GM12878 (cell line): Measurements from ENCODE around the gene ACADVL. TPM values are rescaled to one million over a fixed set of nuclear protein-coding genes. Genes with fewer than 3 reads are reported as not detected.

ENCODE experiments used
- ATAC-seq: fragments of 200-7000 bp; cut with Tn5 transposase; 3 replicates; pipeline ENCODE4 v1.9.1; 2020; ENCODE audit warnings: mild to moderate bottlenecking, moderate library complexity
- BruUV-seq: library from RNA; stranded (reverse); fragments of 400-500 nt; replicated peaks from 2 replicates; lab custom pipeline; 2021; lab: Mats Ljungman, UMichigan
- CTCF ChIA-PET: fragments of 300-600 bp; sonication (Branson Sonifier 250); formaldehyde crosslinking; extraction: SDS; loops from one replicate; lab custom pipeline; 2021; ENCODE audit warnings: inconsistent platforms; lab: Yijun Ruan, JAX
- POLR2A ChIA-PET: fragments of 350-600 bp; formaldehyde crosslinking; extraction: SDS; loops from one replicate; lab custom pipeline; 2021; ENCODE audit warnings: inconsistent platforms; lab: Charles Lee
- RAD21 ChIA-PET: fragments of 300-600 bp; sonication (Branson Sonifier 250); formaldehyde crosslinking; loops from one replicate; lab custom pipeline; 2023; ENCODE audit warnings: antibody characterized with exemption; ENCODE audit not compliant: unreplicated experiment; lab: Charles Lee
- SMC1A ChIA-PET: fragments of 300-600 bp; sonication (Branson Sonifier 250); formaldehyde crosslinking; loops from one replicate; lab custom pipeline; 2023; ENCODE audit not compliant: unreplicated experiment, uncharacterized antibody; lab: Charles Lee
- DNase-seq: peaks from one replicate; pipeline ENCODE4 v3.0.0-alpha.2; 2011; ENCODE audit warnings: low read depth, low spot score
- FAIRE-seq: peaks from 3 replicates; lab custom pipeline; 2011; peaks lifted over from hg19 to GRCh38; lab: Jason Lieb, UNC
- H2AFZ ChIP-seq: 2 replicates; pipeline ENCODE4 v1.6.0; 2011; ENCODE audit warnings: low read depth, low read length, control low read depth; ENCODE audit not compliant: control insufficient read depth
- H3K27ac ChIP-seq: 2 replicates; pipeline ENCODE4 v1.5.1; 2011; ENCODE audit warnings: control low read depth; ENCODE audit not compliant: control insufficient read depth, insufficient read depth
- H3K27me3 ChIP-seq, 2 experiments: replicated peaks in 1 of 2; 2 replicates each; pipeline versions ENCODE4 v1.6.0 to v1.6.1; 2011; ENCODE audit warnings: low read length in 1 of 2; ENCODE audit not compliant: control insufficient read depth in 2 of 2, insufficient read depth in 2 of 2
- H3K36me3 ChIP-seq, 2 experiments: 2 replicates each; pipeline ENCODE4 v1.5.1; 2011; ENCODE audit warnings: low read length in 1 of 2; ENCODE audit not compliant: control insufficient read depth in 2 of 2, insufficient read depth in 2 of 2
- H3K4me1 ChIP-seq: 2 replicates; pipeline ENCODE4 v1.6.1; 2011; ENCODE audit warnings: mild to moderate bottlenecking, low read length, moderate library complexity, mixed read lengths; ENCODE audit not compliant: control insufficient read depth, insufficient read depth
- H3K4me2 ChIP-seq: 2 replicates; pipeline ENCODE4 v1.6.0; 2011; ENCODE audit warnings: control low read depth; ENCODE audit not compliant: control insufficient read depth, insufficient read depth
- H3K4me3 ChIP-seq: fragments of 200-600 bp; sonication (generic); 2 replicates; pipeline ENCODE4 v1.5.1; 2016
- H3K79me2 ChIP-seq: 2 replicates; pipeline ENCODE4 v1.6.0; 2011; ENCODE audit warnings: low read length; ENCODE audit not compliant: control insufficient read depth, insufficient read depth
- H3K9ac ChIP-seq: 2 replicates; pipeline ENCODE4 v1.8.0; 2011; ENCODE audit warnings: low read length, control low read depth, mixed read lengths; ENCODE audit not compliant: control insufficient read depth, insufficient read depth
- H3K9me3 ChIP-seq: replicated peaks from 3 replicates; pipeline ENCODE4 v1.5.1; 2011; ENCODE audit warnings: mild to moderate bottlenecking, low read length; ENCODE audit not compliant: control insufficient read depth, insufficient read depth
- H4K20me1 ChIP-seq: 2 replicates; pipeline ENCODE4 v1.6.0; 2011; ENCODE audit not compliant: control insufficient read depth, insufficient read depth
- DPF2 ChIP-seq: fragments of 450-650 bp; IDR thresholded peaks from 2 replicates; pipeline ENCODE4 v1.6.1; 2017; ENCODE audit warnings: mild to moderate bottlenecking
- EZH2 ChIP-seq: IDR thresholded peaks from 2 replicates; pipeline ENCODE4 v1.6.1; 2012; ENCODE audit warnings: low read depth, mild to moderate bottlenecking, control low read depth, inconsistent platforms, low read length, borderline replicate concordance; ENCODE audit not compliant: control insufficient read depth
- IKZF1 ChIP-seq: fragments of 450-650 bp; conservative IDR thresholded peaks from 2 replicates; pipeline ENCODE4 v1.6.1; 2017; ENCODE audit warnings: antibody characterized with exemption, mild to moderate bottlenecking
- LARP7 ChIP-seq: fragments of 450-650 bp; IDR thresholded peaks from 2 replicates; pipeline ENCODE4 v1.6.1; 2017; ENCODE audit warnings: mild to moderate bottlenecking
- NR2C2 ChIP-seq: IDR thresholded peaks from 2 replicates; pipeline ENCODE4 v1.6.1; 2011; ENCODE audit warnings: borderline replicate concordance, low read depth; ENCODE audit not compliant: control insufficient read depth, insufficient read length
- POLR2A ChIP-seq: IDR thresholded peaks from 2 replicates; pipeline ENCODE4 v1.6.1; 2011; ENCODE audit warnings: low read depth, mild to moderate bottlenecking, low read length
- RCOR1 ChIP-seq: conservative IDR thresholded peaks from 2 replicates; pipeline ENCODE4 v1.6.1; 2012; ENCODE audit warnings: low read depth, low read length, improper control_type of control experiment
- RUNX3 ChIP-seq: IDR thresholded peaks from 2 replicates; pipeline ENCODE4 v1.6.1; 2012; ENCODE audit warnings: low read length, inconsistent platforms
- SMARCA5 ChIP-seq: fragments of 450-650 bp; IDR thresholded peaks from 2 replicates; pipeline ENCODE4 v1.6.1; 2017; ENCODE audit warnings: mild to moderate bottlenecking
- SMC3 ChIP-seq: IDR thresholded peaks from 2 replicates; pipeline ENCODE4 v1.6.1; 2011; ENCODE audit warnings: low read length, improper control_type of control experiment, borderline replicate concordance
- SUZ12 ChIP-seq: fragments of 200-600 bp; sonication (generic); IDR thresholded peaks from one replicate; pipeline ENCODE4 v1.6.1; 2018; ENCODE audit warnings: antibody characterized with exemption, mild to moderate bottlenecking; ENCODE audit not compliant: unreplicated experiment
- TCF12 ChIP-seq: IDR thresholded peaks from 2 replicates; pipeline ENCODE4 v1.6.1; 2011; ENCODE audit warnings: low read depth, mild to moderate bottlenecking, low read length
- WGBS: methylation state at CpG from one replicate; pipeline ENCODE4 v1.1.6; 2016; ENCODE audit warnings: low lambda C conversion rate; ENCODE audit not compliant: insufficient replicate concordance, insufficient coverage; ENCODE audit errors: missing lambda C conversion rate; 5-methylcytosine and 5-hydroxymethylcytosine counted together
- in situ Hi-C: fragments of 300-500 bp; cut with MboI; formaldehyde crosslinking; loops from 9 replicates; pipeline ENCODE4 v1.14.3; 2018; ENCODE audit warnings: mixed read lengths
- intact Hi-C: fragments of 100-400 bp; cut with micrococcal nuclease; formaldehyde crosslinking; loops from one replicate; pipeline ENCODE4 v1.14.2; 2022; ENCODE audit not compliant: unreplicated experiment
- polyA plus RNA-seq, 11 experiments: library from polyadenylated mRNA; depleted of rRNA in 4 of 11; unstranded in 6 of 11; stranded (reverse) in 5 of 11; fragments of >200 nt; fragmentation: Nextera tagmentation in 4 of 11; fragmentation: Illumina TruSeq in 1 of 11; extraction: Ambion mirVana in 4 of 11; extraction: Trizol in 1 of 11; gene quantifications; 1 replicate in 1 of 11; 2 replicates in 10 of 11; pipeline versions ENCODE4 v1.2.1 to v1.2.3, GENCODE V29; 2011 to 2016; ENCODE audit warnings: inconsistent platforms in 2 of 11, missing spikeins in 2 of 11, low read depth in 1 of 11
- total RNA-seq, 4 experiments: library from RNA; depleted of rRNA in 3 of 4; stranded (reverse); fragments of >200 nt in 3 of 4; fragmentation: Illumina TruSeq in 1 of 4; extraction: Trizol in 1 of 4; gene quantifications; 2 replicates each; pipeline versions ENCODE4 v1.2.1 to v1.2.3, GENCODE V29; 2013 to 2021
- TF ChIP-seq, protein P1 (sequence below): fragments of 450-650 bp; IDR thresholded peaks from 2 replicates; pipeline ENCODE4 v1.6.1; 2017; ENCODE audit warnings: mild to moderate bottlenecking, moderate library complexity
- TF ChIP-seq, protein P2 (sequence below): fragments of 450-650 bp; conservative IDR thresholded peaks from 2 replicates; pipeline ENCODE4 v1.6.1; 2017; ENCODE audit warnings: mild to moderate bottlenecking, moderate library complexity
- TF ChIP-seq, protein P3 (sequence below): IDR thresholded peaks from 2 replicates; pipeline ENCODE4 v1.6.1; 2011; ENCODE audit warnings: borderline replicate concordance, low read depth, mild to moderate bottlenecking, moderate library complexity, low read length; ENCODE audit not compliant: insufficient read depth, poor library complexity, severe bottlenecking

ACADVL gene
- total and polyA plus RNA-seq, 10 of the 15 experiments (the other 5 are each of a cell fraction or from before 2014, with no cell fraction given), result 25.4 to 232 (median 180) TPM

DNA sequence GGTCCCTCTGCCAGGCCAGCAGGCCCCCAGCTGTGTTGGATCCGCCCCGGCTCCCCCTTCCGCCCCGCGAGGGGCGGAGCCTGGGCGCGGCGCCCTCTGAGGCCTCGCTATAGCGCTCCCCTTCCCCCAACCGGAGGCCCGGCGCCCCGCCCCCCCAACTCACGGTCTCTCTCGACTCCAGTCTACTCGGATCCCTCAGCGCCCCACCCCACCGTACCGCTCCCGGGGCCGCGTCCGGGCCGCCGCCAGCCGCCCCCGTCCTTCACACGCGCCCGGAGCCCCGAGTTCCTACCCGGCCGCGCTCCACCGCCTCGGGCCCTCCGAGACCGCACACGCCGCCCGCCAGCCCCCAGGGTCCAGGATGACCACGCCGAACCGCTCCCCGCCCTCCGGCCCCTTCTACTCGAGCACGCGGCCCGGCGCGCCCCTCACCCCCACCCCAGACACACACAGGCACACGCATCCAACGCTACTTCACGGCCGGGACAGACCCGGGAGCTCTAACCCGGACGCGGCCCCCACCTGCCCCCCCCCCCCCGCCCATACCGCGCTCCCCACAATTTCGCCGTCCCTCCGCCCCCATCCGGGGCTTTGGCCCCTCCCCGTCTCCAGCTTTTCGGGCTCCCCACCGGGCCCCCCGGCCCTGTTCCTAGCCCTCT, 18.2 kb downstream of the ACADVL start:
- no peaks in the 10 kb centered on the region for H4K20me1 ChIP-seq
- H3K36me3 ChIP-seq, result peaks cover 6 to 14% of the 10 kb centered on the region in 2 experiments
- POLR2A ChIA-PET, result interaction anchor here (0.6 to 7.3 kb wide), 6 partner anchors 12 to 1728 kb away, joined by 3 to 99 read pairs (median 8); partner anchors contain the start of genes ACADVL, CTDNEP1, CYB5D1 and DLG4
- intact Hi-C loops (loop anchor here (2.0 kb wide), 1 partner anchor 23 kb away; no protein-coding TSS in a partner anchor), in situ Hi-C loops (no loop called here)
- no peak for FAIRE-seq
- RAD21 ChIA-PET, result interaction anchor here (0.7 to 6.3 kb wide), 7 partner anchors 12 to 198 kb away, joined by 3 to 51 read pairs (median 5); partner anchors contain the start of genes ACADVL, CTDNEP1, DLG4 and ELP5
- no TSS peak for BruUV-seq
- no peaks in the 10 kb centered on the region for H3K27me3 ChIP-seq
- H3K4me3 ChIP-seq, result peak overlapping the region; percentile 70
- ATAC-seq, result peak; percentile 54
- H3K4me2 ChIP-seq, result peak overlapping the region; percentile 49; the same call in 1 of the 2 replicates
- H3K9ac ChIP-seq, result peak overlapping the region; percentile 95
- peak overlapping the region; percentile 74 for H3K27ac ChIP-seq
- SMC1A ChIA-PET, result interaction anchor here (1.1 to 2.0 kb wide), 3 partner anchors 12 to 18 kb away, joined by 3 to 4 read pairs (median 3); partner anchors contain the start of genes ACADVL and DLG4
- 2% methylated on average over 20 of the region's 73 CpGs for WGBS
- H3K79me2 ChIP-seq, result peaks cover 62% of the 10 kb centered on the region
- peaks cover 25% of the 10 kb centered on the region for H3K4me1 ChIP-seq
- CTCF ChIA-PET, result interaction anchor here (0.6 to 6.0 kb wide), 3 partner anchors 17 to 271 kb away, joined by 4 to 70 read pairs (median 5); partner anchors contain the start of genes ACADVL and DLG4
- DNase-seq, result no peak
- H3K9me3 ChIP-seq, result no peaks in the 10 kb centered on the region
- H2AFZ ChIP-seq, result no peak overlapping the region
- 0 out of 2 replicates have a peak, but pooled peaks have one; percentile 48 for TF ChIP-seq SMARCA5
- TF ChIP-seq DPF2, result peak; percentile 34; the same call in 1 of the 2 replicates
- TF ChIP-seq LARP7, result peak; percentile 44; the same call in 1 of the 2 replicates
- TF ChIP-seq, protein P1, sequence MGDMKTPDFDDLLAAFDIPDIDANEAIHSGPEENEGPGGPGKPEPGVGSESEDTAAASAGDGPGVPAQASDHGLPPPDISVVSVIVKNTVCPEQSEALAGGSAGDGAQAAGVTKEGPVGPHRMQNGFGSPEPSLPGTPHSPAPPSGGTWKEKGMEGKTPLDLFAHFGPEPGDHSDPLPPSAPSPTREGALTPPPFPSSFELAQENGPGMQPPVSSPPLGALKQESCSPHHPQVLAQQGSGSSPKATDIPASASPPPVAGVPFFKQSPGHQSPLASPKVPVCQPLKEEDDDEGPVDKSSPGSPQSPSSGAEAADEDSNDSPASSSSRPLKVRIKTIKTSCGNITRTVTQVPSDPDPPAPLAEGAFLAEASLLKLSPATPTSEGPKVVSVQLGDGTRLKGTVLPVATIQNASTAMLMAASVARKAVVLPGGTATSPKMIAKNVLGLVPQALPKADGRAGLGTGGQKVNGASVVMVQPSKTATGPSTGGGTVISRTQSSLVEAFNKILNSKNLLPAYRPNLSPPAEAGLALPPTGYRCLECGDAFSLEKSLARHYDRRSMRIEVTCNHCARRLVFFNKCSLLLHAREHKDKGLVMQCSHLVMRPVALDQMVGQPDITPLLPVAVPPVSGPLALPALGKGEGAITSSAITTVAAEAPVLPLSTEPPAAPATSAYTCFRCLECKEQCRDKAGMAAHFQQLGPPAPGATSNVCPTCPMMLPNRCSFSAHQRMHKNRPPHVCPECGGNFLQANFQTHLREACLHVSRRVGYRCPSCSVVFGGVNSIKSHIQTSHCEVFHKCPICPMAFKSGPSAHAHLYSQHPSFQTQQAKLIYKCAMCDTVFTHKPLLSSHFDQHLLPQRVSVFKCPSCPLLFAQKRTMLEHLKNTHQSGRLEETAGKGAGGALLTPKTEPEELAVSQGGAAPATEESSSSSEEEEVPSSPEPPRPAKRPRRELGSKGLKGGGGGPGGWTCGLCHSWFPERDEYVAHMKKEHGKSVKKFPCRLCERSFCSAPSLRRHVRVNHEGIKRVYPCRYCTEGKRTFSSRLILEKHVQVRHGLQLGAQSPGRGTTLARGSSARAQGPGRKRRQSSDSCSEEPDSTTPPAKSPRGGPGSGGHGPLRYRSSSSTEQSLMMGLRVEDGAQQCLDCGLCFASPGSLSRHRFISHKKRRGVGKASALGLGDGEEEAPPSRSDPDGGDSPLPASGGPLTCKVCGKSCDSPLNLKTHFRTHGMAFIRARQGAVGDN, result peak; percentile 44; the same call in 1 of the 2 replicates
- TF ChIP-seq, protein P2, sequence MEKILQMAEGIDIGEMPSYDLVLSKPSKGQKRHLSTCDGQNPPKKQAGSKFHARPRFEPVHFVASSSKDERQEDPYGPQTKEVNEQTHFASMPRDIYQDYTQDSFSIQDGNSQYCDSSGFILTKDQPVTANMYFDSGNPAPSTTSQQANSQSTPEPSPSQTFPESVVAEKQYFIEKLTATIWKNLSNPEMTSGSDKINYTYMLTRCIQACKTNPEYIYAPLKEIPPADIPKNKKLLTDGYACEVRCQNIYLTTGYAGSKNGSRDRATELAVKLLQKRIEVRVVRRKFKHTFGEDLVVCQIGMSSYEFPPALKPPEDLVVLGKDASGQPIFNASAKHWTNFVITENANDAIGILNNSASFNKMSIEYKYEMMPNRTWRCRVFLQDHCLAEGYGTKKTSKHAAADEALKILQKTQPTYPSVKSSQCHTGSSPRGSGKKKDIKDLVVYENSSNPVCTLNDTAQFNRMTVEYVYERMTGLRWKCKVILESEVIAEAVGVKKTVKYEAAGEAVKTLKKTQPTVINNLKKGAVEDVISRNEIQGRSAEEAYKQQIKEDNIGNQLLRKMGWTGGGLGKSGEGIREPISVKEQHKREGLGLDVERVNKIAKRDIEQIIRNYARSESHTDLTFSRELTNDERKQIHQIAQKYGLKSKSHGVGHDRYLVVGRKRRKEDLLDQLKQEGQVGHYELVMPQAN, result 0 out of 2 replicates have a peak, but pooled peaks have one; percentile 26
- no peak for TF ChIP-seq SUZ12
- TF ChIP-seq IKZF1, result 0 out of 2 replicates have a peak, but pooled peaks have one; percentile 21
- TF ChIP-seq NR2C2, result no peak
- TF ChIP-seq TCF12, result 0 out of 2 replicates have a peak, but pooled peaks have one; percentile 13
- TF ChIP-seq RUNX3, result 0 out of 2 replicates have a peak, but pooled peaks have one; percentile 13
- TF ChIP-seq, protein P3, sequence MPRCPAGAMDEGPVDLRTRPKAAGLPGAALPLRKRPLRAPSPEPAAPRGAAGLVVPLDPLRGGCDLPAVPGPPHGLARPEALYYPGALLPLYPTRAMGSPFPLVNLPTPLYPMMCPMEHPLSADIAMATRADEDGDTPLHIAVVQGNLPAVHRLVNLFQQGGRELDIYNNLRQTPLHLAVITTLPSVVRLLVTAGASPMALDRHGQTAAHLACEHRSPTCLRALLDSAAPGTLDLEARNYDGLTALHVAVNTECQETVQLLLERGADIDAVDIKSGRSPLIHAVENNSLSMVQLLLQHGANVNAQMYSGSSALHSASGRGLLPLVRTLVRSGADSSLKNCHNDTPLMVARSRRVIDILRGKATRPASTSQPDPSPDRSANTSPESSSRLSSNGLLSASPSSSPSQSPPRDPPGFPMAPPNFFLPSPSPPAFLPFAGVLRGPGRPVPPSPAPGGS, result peak; percentile 66
- TF ChIP-seq SMC3, result 0 out of 2 replicates have a peak, but pooled peaks have one; percentile 5
- no peak for TF ChIP-seq EZH2
- no peak for TF ChIP-seq RCOR1
- TF ChIP-seq POLR2A, result peak; percentile 66
